Natural killer cell (primary cell): Measurements from ENCODE around the gene UBAC2. TPM values are rescaled to one million over a fixed set of nuclear protein-coding genes. Genes with fewer than 3 reads are reported as not detected.

Experiments used
- ATAC-seq, 3 donors: fragments of 150-1000 bp in 2 of 3; fragments of 200-7000 bp in 1 of 3; cut with Tn5 transposase; 1 replicate in 1 of 3; 2 replicates in 2 of 3; pipeline ENCODE4 v1.10.0; 2021; ENCODE audit warnings: mild to moderate bottlenecking in 2 of 3, moderate library complexity in 2 of 3
- DNase-seq, 2 donors: peaks; one replicate each; pipeline versions ENCODE4 v3.0.0 to v3.0.0-alpha.2; 2013 to 2021; ENCODE audit warnings: mixed read lengths in 1 of 2
- H3K27ac ChIP-seq: one replicate; pipeline ENCODE4 v1.5.1; 2013; ENCODE audit warnings: mild to moderate bottlenecking, low read length
- H3K27me3 ChIP-seq: one replicate; pipeline ENCODE4 v1.6.1; 2013; ENCODE audit warnings: low read length; ENCODE audit not compliant: control insufficient read depth, insufficient read depth
- H3K36me3 ChIP-seq: one replicate; pipeline ENCODE4 v1.6.1; 2013; ENCODE audit warnings: low read length; ENCODE audit not compliant: control insufficient read depth, insufficient read depth
- H3K4me1 ChIP-seq: one replicate; pipeline ENCODE4 v1.6.1; 2013; ENCODE audit warnings: low read length; ENCODE audit not compliant: control insufficient read depth, insufficient read depth
- H3K4me3 ChIP-seq: one replicate; pipeline ENCODE4 v1.5.1; 2013; ENCODE audit warnings: low read length
- H3K9me3 ChIP-seq: one replicate; pipeline ENCODE4 v1.6.1; 2013; ENCODE audit warnings: low read length; ENCODE audit not compliant: control insufficient read depth, insufficient read depth
- H3K27ac Mint-ChIP-seq, 2 donors: one replicate each; pipeline ENCODE4 v1.8.0; 2022; ENCODE audit warnings: mild to moderate bottlenecking in 2 of 2, mixed read lengths in 2 of 2, moderate library complexity in 1 of 2
- H3K27me3 Mint-ChIP-seq, 2 donors: one replicate each; pipeline ENCODE4 v1.8.0; 2022; ENCODE audit warnings: low read depth in 2 of 2, mixed read lengths in 2 of 2
- H3K36me3 Mint-ChIP-seq: one replicate; pipeline ENCODE4 v1.8.0; 2022; ENCODE audit warnings: mixed read lengths
- H3K4me1 Mint-ChIP-seq, 2 donors: one replicate each; pipeline ENCODE4 v1.8.0; 2022; ENCODE audit warnings: mixed read lengths in 2 of 2
- H3K4me3 Mint-ChIP-seq: one replicate; pipeline ENCODE4 v1.8.0; 2022; ENCODE audit warnings: mild to moderate bottlenecking, moderate library complexity, mixed read lengths
- H3K9me3 Mint-ChIP-seq, 2 donors: one replicate each; pipeline ENCODE4 v1.8.0; 2022; ENCODE audit warnings: mixed read lengths in 2 of 2
- WGBS: methylation state at CpG from one replicate; pipeline ENCODE4 v1.1.7; 2013; ENCODE audit warnings: missing lambda C conversion rate; ENCODE audit not compliant: insufficient coverage; 5-methylcytosine and 5-hydroxymethylcytosine counted together
- intact Hi-C: fragments of 100-400 bp; cut with micrococcal nuclease; formaldehyde crosslinking; loops from one replicate; pipeline ENCODE4 v1.14.2; 2022
- total RNA-seq, 4 donors: library from RNA; stranded (reverse); fragments of 120-200 nt in 1 of 4; gene quantifications; one replicate each; pipeline versions ENCODE4 v1.2.3 to v1.2.4, GENCODE V29; 2013 to 2022
- TF ChIP-seq, protein P1 (sequence below): fragments of 200-600 bp; IDR thresholded peaks from one replicate; pipeline ENCODE4 v1.8.0; 2022; ENCODE audit warnings: antibody characterized with exemption

UBAC2 gene
- total RNA-seq, 3 donors from 2014 or later (not counting 1 experiment from before 2014, with no cell fraction given) = 50.6 to 59.1 (median 56.4) TPM

DNA sequence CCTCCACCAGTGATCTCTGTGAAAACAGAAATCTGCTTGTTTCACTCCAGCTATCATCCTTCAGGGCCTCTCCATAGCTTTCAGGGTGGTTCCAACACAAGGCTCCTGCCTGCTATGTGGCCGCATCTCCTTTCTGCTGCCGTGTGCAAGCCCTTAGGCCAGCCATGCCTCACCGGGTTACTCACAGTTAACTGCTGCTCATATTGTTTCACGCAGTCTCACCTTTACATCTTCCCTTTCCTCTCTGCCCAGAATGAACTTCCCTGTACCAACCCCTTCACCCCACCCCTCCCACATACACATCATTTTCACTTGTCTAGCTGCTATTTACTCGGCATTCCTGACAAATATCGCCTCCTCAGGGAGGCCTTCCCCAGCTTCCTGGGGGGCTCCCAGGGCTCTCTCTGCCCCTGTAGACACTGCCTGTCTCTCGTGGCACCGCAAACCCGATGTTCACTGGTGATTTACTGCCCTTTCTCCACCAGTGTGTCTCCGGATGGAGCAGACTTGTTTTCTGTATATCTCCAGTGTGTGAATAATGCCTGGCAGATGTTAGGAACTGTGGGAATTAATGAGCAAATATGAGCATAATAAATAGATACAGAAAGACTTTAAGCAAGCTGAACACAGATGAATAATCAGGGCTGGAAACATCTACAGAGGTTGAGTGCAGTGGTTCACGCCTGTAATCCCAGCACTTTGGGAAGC lies 145.8 kb downstream of the UBAC2 start:
- Mint-ChIP-seq H3K27ac (peak overlapping the region in 1 of 2 donors; percentile 62), H3K36me3 (peaks cover 38% of the 10 kb centered on the region), H3K4me3 (no peak overlapping the region), H3K9me3 (no peaks in the 10 kb centered on the region), H3K4me1 (peaks cover 37 to 44% of the 10 kb centered on the region in 2 donors), H3K27me3 (peaks cover 2 to 5% of the 10 kb centered on the region in 2 donors)
- Histone ChIP-seq H3K9me3 (no peaks in the 10 kb centered on the region), H3K27me3 (no peaks in the 10 kb centered on the region), H3K4me1 (peaks cover 44% of the 10 kb centered on the region), H3K36me3 (peaks cover 43% of the 10 kb centered on the region), H3K27ac (no peak overlapping the region), H3K4me3 (no peak overlapping the region)
- DNase-seq (no peak), ATAC-seq (no peak)
- TF ChIP-seq, protein P1, sequence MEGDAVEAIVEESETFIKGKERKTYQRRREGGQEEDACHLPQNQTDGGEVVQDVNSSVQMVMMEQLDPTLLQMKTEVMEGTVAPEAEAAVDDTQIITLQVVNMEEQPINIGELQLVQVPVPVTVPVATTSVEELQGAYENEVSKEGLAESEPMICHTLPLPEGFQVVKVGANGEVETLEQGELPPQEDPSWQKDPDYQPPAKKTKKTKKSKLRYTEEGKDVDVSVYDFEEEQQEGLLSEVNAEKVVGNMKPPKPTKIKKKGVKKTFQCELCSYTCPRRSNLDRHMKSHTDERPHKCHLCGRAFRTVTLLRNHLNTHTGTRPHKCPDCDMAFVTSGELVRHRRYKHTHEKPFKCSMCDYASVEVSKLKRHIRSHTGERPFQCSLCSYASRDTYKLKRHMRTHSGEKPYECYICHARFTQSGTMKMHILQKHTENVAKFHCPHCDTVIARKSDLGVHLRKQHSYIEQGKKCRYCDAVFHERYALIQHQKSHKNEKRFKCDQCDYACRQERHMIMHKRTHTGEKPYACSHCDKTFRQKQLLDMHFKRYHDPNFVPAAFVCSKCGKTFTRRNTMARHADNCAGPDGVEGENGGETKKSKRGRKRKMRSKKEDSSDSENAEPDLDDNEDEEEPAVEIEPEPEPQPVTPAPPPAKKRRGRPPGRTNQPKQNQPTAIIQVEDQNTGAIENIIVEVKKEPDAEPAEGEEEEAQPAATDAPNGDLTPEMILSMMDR = no peak
- WGBS = 85% methylated on average over 11 of the region's 11 CpGs
- intact Hi-C loops = no loop called here

DNA sequence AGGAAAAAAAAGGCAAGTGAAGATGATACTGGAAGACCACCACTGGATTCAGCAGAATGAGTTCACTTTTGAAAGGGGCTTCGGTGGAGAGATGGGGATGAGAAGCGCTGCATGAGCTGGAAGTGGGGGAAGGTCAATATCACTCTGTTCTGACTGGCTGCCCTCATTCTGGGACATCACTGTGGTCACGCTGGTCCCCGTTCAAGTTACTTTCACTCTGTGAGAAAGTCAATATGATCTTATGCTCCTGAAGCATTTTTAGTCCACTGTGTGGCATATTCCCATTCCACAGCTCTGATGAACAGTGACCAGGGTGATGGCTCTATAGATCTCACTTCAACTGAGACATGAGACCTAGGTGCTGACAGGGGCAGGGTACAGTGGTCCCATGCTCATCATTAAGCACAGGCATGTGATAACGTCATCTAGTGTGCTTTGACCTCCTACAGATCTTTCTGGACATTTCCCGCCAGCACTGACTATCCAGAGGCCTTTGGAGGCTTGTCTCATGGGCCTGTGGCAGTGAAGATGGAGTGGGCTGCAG lies 146.8 kb downstream of the UBAC2 start:
- H3K27me3 ChIP-seq = no peaks in the 10 kb centered on the region
- H3K27ac Mint-ChIP-seq = peak overlapping the region in 1 of 2 donors; percentile 31
- H3K4me1 Mint-ChIP-seq = peaks cover 42 to 50% of the 10 kb centered on the region in 2 donors
- no peaks in the 10 kb centered on the region for H3K9me3 ChIP-seq
- no peak overlapping the region for H3K4me3 Mint-ChIP-seq
- DNase-seq (no peak), ATAC-seq (no peak)
- no peak overlapping the region for H3K27ac ChIP-seq
- 68% methylated on average over 6 of the region's 6 CpGs for WGBS
- H3K4me3 ChIP-seq = no peak overlapping the region
- peaks cover 47% of the 10 kb centered on the region for H3K4me1 ChIP-seq
- H3K27me3 Mint-ChIP-seq = no peaks in the 10 kb centered on the region
- TF ChIP-seq, protein P1 = no peak
- intact Hi-C loops = no loop called here
- H3K36me3 ChIP-seq = peaks cover 34% of the 10 kb centered on the region
- H3K36me3 Mint-ChIP-seq = peaks cover 32% of the 10 kb centered on the region
- no peaks in the 10 kb centered on the region for H3K9me3 Mint-ChIP-seq

DNA sequence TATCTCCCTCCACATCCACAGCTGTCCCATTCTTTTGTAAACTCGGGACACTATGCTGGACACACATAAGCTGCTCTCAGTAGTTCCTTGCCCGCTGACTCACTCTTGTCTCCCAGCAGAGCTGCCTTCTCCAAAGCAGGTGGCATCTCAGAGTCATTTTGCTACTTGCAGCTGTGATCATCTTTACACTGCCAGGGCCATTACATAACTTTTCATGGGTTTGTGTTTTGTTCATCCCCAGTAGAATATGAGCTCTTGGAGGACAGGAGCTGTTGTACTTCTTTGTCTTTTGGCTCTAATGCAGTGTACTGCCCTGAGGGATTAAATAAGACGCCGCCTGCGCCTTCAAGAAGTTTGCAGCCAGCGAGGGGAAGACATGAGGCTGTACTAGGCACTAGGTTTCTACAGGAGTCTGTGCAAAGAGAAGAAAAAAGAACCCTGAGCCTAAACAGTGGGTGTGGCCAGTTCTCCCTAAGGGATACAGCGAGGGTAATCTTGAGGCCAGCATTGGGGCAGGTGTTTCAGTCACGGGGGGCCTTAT lies 147.3 kb downstream of the UBAC2 start:
- Histone ChIP-seq H3K9me3 (no peaks in the 10 kb centered on the region), H3K4me3 (no peak overlapping the region), H3K36me3 (peaks cover 28% of the 10 kb centered on the region), H3K27ac (no peak overlapping the region), H3K27me3 (no peaks in the 10 kb centered on the region), H3K4me1 (peaks cover 47% of the 10 kb centered on the region)
- no peak for ATAC-seq
- peak overlapping the region; percentile 31 to 38 for H3K27ac Mint-ChIP-seq
- no peak overlapping the region for H3K4me3 Mint-ChIP-seq
- H3K36me3 Mint-ChIP-seq = peaks cover 32% of the 10 kb centered on the region
- TF ChIP-seq, protein P1 = no peak
- intact Hi-C loops = no loop called here
- H3K4me1 Mint-ChIP-seq = peaks cover 47 to 53% of the 10 kb centered on the region in 2 donors
- H3K9me3 Mint-ChIP-seq = no peaks in the 10 kb centered on the region
- DNase-seq = no peak
- no peaks in the 10 kb centered on the region for H3K27me3 Mint-ChIP-seq
- WGBS = 86% methylated on average over 8 of the region's 8 CpGs
